NOMO-1 treated with dmso at 0.1 percent for 144 hours (cell line): ENCODE results near the gene TSEN15.
"Not testable (repeated sequence)": the region's sequence is repeated elsewhere in the genome, so short reads cannot be mapped to it uniquely, and the experiment has no call there.

Experiments used
- DNase-seq: peaks from one replicate; lab custom pipeline; 2025; ENCODE audit not compliant: unreplicated experiment; lab: John Stamatoyannopoulos, UW

Gene TSEN15

DNA sequence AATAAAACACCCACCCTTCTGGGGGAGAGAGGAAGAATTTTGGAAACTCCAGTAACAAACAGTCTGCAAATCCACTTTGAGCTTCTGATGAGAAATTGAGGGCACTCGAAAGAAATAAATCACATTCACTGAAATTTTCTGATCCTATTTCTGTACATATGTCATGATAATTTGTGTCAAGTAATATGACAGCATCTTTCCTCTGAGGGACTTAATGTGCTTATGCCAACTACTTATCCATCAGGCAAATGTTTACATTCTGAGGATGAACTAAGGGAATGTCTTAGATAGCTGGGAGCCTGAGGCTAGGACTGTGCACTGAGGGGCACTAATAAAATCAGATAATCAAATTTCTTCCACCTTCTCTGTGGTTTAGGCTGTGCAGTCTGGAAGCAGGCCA, 44.5 kb downstream of the TSEN15 start:
- DNase-seq = no peak

DNA sequence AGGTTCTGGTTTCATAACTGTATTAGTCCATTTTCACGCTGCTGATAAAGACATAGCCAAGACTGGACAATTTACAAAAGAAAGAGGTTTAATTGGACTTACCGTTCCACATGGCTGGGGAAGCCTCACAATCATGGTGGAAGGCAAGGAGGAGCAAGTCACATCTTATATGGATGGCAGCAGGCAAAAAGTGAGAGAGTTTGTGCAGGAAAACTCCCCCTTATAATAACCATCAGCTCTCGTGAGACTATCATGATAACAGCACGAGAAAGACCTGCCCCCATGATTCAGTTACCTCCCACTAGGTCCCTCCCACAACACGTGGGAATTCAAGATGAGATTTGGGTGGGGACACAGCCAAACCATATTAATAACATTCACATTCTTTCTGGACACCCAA, 45.0 kb downstream of the TSEN15 start:
- not testable (repeated sequence) for DNase-seq

DNA sequence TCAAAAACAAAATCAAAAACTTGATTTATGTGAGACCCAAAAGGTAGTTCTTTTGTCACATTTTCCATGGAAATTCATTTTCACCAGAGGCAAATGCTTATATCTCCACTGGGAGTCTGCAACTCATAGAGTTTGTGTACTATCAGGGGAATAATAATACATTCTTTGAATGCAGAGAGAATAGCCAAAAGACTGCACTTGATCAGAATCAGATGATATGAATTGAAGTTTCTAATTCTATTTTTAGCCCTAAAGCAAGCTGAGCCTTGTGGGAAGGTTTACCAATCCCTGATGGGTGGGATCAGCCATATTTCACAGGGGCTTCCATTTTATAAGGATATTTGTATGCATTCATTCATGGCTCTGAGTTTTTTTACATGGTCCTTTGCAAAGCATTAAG, 49.6 kb downstream of the TSEN15 start:
- DNase-seq = no peak

DNA sequence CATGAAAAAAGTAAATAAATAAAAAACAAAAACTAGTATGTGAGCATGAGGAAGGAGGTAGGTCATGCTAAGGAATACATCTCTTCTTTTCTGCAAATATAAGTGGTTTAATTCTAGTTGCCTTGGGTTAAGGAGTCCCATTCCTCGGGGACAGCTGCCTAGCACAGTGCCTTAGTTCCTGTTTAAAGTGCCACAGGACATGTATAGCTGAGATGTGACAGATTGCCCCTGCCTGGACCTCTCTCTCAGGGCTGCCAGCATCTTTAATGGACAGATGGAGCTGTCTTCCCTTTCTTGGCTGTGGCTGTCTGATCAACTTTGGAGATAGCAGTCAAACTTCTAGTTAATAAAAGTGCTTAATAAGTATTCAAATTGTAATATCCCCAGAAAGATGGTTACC, 50.0 kb downstream of the TSEN15 start:
- DNase-seq = no peak

DNA sequence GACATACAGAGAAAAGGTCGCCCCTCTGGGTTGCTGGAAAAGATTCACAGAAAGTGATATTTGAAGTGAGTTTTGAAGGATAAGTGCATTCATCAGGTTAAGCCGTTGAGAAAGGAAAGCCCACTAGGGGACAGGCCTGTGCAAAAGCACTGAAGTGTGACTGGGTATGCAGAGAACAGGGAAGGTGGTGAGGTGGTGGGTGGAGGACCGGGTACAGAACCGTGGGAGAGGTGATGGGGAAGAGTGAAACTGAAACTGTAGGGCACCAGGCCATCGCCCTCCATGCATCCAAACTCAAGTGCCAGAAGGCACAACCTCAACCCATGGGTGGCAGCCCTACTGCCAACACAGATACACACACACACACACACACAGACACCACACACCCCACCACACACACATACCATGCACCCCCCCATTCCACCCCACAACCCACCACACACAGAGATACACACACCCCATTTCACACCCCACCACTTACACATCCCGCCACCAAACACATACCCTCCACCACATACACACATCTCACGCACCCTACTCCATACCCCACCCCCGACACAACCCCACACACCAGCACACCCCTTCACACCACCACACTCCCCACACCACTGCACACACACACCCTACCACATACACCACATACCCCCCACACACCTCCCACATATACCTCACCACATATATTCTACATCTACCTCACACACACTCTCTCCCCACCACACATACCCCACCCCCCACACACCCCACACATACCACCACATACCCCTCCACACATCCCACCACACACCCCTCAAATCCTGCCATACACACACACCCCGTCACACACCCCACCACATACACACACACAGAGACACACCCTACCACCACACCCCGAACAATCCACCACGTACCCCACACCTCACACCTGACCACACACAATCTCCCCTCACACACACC, 59.0 kb downstream of the TSEN15 start:
- no peak for DNase-seq

DNA sequence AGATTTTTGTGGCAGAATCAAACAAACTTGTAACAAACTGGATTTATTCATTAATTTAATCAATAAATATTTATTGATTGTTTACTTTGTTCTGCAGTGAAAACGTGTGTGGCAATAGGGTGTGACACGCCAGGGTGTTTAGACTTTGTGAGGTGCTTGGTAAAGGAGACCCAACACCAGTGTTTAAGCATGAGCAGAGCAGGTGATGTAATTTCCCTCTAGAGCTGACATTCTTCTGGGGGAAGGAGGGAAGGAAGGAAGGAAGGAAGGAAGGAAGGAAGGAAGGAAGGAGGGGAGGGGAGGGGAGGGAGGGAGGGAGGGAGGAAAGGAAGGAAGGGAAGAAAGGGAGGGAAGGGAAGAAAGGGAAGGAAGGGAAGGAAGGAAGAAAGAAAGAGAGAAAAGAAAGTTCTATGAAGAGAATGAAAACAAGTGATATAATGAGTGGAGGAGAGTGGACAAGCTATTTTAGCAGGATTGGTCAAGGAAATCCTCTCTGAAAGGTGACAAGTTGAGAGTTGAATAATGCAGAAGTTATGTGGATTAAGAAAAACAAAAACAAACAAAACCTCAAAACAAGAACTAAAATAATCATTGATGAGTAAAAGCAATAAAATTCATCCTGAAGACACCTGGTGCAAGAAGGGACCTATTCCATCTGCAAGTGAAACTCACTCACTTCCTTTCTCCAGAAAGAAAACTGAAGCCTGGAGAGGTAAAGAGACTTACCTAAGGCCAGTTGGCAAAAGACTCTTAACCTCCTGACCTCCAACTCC, 60.8 kb downstream of the TSEN15 start:
- no peak for DNase-seq

DNA sequence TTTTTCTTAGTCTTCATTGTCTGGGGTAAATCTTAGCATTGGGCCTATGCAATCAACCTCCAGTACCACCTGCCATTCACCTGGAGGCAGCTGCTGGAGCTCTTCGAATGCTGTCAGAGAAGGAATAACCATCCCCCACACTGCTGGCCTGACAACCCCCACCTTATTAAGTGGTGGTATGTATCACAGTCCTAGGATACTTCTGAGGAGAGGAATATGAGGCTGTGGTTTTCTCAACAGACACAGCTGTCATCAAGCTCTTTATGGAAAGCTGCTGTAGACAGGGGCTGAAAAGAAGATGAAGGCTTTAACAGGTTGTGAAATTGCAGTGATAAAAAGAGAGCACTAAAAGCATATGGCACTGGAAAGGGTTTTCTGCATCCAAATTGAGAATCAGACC, 61.7 kb downstream of the TSEN15 start:
- DNase-seq = no peak

DNA sequence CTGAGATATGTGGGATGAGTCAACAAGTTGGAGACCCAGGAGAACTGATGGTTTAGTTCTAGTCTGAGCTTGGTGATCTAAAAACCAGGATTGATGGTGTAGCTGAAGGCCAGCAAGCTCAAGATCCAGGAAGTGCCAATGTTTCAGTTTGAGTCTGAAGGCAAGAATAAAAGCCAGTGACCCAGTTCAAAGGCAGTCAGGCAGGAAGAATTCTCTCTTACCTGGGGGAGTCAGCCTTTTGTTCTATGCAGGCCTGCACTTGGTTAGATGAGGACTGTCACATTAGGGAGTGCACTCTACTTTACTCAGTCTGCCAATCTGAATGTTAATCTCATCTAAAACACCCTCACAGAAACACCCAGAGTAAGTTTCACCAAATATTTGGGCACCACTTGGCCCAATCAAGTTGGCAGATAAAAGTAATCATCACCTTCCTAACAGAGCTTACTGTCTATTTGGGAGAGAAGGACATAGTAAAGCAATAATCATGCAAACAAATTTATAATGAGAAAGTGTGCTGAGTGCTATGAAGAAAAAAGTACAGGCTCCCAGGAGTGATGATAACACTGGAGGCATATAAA, 63.4 kb downstream of the TSEN15 start:
- DNase-seq = no peak

DNA sequence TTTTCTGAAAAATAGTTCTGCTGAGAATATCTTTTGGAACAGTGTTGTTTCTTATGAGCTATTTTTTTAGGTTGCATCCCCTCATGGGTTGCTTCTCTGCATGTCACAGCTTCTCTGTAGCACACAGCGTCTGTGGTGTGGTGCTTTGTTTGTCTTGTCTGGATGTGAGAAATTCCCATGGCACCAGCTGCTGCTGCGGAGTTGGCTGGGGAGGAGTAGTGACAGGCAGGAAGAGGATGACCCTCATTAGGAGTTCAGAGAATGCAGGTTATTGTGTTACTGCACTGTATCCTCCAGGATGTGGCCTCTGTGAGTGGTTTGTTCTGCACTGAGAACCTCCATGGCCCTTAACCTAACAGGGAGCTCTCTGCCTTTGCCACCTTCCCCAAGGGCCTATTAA, 64.8 kb downstream of the TSEN15 start:
- DNase-seq = no peak

DNA sequence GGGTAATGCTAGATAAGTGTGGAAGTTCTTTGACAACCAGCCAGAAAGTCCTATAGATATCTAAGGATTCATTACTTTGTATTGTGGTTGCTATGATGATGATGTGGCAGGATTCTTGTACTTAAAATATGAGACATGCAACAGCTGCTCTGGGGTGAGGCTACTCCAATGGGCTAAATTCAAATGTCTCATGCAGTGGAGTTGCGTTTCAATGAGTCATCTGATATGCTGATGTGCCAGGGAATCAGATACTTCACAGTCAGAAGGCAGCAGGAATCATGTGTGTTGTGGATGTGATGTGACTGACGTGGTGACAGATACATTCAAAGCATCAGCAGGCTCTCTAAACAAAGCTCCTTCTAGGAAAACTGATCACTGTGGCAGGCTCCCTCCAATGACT, 66.5 kb downstream of the TSEN15 start:
- no peak for DNase-seq
